ENCODE results near the gene ANKRD13A.
A peak's percentile ranks its signal among the peaks of the same experiment; 100 is the strongest.

The ANKRD13A gene

DNA sequence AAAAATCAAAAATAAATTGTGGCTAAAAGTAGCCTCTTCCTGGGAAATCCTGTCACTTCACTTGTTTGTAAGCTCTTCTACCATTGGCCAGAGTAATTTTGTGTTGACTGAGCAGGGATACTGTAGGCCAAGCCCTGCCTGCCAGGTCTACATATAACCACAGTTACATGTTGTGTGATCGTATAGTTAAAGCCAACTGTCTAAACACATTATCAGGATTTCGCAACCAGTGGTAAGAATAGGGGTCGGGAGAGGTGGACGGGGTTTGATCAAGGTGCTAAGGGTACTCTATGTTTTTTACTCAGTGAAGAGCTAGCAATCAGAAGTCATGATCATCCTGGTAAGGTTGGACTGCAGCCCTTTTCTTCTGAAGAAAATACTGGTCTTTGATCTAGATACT, 13.4 kb downstream of the ANKRD13A start:
- TF ChIP-seq POLR2A (IDR thresholded peaks at IDR 0.05; ENCODE audit: extremely low read depth, insufficient read length) (no peak), MYC (IDR thresholded peaks at IDR 0.05; ENCODE audit: low read depth, low read length) (no peak)
- TF ChIP-seq, protein P1, sequence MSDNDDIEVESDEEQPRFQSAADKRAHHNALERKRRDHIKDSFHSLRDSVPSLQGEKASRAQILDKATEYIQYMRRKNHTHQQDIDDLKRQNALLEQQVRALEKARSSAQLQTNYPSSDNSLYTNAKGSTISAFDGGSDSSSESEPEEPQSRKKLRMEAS (IDR thresholded peaks at IDR 0.05; ENCODE audit: low read depth, low read length): no peak
- TF ChIP-seq, protein P2, sequence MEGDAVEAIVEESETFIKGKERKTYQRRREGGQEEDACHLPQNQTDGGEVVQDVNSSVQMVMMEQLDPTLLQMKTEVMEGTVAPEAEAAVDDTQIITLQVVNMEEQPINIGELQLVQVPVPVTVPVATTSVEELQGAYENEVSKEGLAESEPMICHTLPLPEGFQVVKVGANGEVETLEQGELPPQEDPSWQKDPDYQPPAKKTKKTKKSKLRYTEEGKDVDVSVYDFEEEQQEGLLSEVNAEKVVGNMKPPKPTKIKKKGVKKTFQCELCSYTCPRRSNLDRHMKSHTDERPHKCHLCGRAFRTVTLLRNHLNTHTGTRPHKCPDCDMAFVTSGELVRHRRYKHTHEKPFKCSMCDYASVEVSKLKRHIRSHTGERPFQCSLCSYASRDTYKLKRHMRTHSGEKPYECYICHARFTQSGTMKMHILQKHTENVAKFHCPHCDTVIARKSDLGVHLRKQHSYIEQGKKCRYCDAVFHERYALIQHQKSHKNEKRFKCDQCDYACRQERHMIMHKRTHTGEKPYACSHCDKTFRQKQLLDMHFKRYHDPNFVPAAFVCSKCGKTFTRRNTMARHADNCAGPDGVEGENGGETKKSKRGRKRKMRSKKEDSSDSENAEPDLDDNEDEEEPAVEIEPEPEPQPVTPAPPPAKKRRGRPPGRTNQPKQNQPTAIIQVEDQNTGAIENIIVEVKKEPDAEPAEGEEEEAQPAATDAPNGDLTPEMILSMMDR (IDR thresholded peaks at IDR 0.05; ENCODE audit: low read depth, low read length): no peak
- H3K4me3 ChIP-seq (ENCODE audit: low read depth, low read length): no peak overlapping the region
- DNase-seq (ENCODE audit: low read depth): no peak

DNA sequence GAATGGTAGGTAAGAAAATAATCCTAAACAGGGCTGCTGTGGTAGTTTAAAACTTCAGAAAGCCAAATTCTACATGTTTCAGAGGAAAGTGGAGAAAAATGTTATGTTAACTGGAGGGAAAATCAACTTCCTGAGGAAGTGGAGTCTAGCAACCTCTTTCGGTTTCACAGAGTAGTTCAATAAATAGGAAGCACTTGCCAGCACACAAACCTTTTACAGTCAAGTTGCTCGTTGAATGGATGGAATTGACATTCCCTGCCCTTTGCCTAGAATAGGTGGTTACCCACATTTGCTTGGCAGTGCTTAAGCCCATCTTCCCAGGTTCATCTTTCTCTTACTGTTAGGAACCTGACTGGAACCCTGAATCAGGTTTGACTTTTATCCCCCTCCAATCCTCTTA, 15.9 kb downstream of the ANKRD13A start:
- peak; percentile 42 for DNase-seq (ENCODE audit: low read depth)
- TF ChIP-seq MYC (IDR thresholded peaks at IDR 0.05; ENCODE audit: low read depth, low read length) (no peak), POLR2A (IDR thresholded peaks at IDR 0.05; ENCODE audit: extremely low read depth, insufficient read length) (no peak)
- TF ChIP-seq, protein P1 (IDR thresholded peaks at IDR 0.05; ENCODE audit: low read depth, low read length): no peak
- TF ChIP-seq, protein P2 (IDR thresholded peaks at IDR 0.05; ENCODE audit: low read depth, low read length): no peak
- H3K4me3 ChIP-seq (ENCODE audit: low read depth, low read length): no peak overlapping the region

DNA sequence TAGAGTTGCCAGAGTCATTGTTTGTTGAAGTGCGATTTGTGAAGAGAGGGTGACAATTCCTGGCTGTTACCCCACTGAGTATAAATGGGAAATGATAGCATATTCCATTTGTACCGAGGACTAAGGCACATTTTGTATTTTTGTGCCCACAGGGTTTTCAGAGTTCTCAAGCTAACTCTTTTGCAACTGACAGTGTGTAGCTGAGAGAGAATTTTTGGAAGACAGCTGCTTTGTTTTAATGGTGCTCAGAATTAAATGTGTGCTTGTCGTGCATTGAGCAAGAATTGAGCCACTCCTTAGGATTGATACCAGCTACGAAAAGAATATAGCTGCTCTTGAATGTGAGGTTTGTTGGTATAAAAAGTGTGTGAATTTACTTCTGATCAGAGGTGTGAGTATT, 21.7 kb downstream of the ANKRD13A start:
- DNase-seq (ENCODE audit: low read depth): no peak
- TF ChIP-seq MYC (IDR thresholded peaks at IDR 0.05; ENCODE audit: low read depth, low read length) (no peak), POLR2A (IDR thresholded peaks at IDR 0.05; ENCODE audit: extremely low read depth, insufficient read length) (no peak)
- TF ChIP-seq, protein P2 (IDR thresholded peaks at IDR 0.05; ENCODE audit: low read depth, low read length): no peak
- TF ChIP-seq, protein P1 (IDR thresholded peaks at IDR 0.05; ENCODE audit: low read depth, low read length): no peak
- H3K4me3 ChIP-seq (ENCODE audit: low read depth, low read length): no peak overlapping the region

DNA sequence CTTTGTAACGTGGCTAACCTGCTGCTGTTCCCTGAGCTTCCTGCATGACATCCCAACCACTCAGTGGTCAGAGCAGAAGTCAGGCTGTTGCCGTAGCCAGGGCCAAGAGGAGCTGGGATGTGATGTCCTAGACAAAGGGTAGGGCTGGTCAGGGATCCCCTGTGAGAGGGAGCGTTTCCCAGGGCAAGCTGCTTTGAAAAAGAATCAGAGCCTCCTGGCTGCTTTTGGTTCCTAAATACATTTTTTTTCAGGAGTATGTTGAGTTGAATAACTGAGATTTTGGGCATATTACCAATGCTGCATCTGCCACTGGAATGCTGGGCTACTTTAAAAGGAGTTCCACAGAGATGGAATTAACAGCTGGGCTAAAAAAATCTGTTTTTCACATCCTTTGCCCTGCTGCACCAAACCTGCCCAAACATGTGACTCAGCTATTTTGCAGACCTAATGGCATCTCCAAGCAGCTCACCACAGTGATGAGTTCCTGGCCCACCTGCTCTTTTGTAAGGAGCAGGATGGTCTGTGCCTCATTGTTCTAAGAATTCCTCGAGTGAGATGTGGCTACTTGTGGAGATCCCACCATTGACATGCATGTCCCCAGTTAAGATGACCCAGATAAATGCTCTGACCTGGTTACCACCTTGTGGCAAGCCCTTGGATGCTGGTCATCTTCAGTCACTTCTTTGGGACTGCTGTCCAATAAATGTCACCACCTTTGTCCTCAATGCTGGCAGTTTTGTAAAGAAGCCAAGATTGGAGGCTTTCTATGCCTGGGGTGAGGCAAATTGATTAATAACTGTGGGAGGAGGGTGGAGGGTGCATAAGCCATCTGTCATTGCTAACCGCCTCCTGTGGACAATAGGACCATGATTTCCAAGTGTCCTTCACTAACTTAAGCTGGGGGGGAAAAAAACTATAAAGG, 24.1 kb downstream of the ANKRD13A start:
- TF ChIP-seq, protein P2 (IDR thresholded peaks at IDR 0.05; ENCODE audit: low read depth, low read length): no peak
- TF ChIP-seq, protein P1 (IDR thresholded peaks at IDR 0.05; ENCODE audit: low read depth, low read length): no peak
- TF ChIP-seq POLR2A (IDR thresholded peaks at IDR 0.05; ENCODE audit: extremely low read depth, insufficient read length) (no peak), MYC (IDR thresholded peaks at IDR 0.05; ENCODE audit: low read depth, low read length) (no peak)
- DNase-seq (ENCODE audit: low read depth): no peak
- no peak overlapping the region for H3K4me3 ChIP-seq (ENCODE audit: low read depth, low read length)

DNA sequence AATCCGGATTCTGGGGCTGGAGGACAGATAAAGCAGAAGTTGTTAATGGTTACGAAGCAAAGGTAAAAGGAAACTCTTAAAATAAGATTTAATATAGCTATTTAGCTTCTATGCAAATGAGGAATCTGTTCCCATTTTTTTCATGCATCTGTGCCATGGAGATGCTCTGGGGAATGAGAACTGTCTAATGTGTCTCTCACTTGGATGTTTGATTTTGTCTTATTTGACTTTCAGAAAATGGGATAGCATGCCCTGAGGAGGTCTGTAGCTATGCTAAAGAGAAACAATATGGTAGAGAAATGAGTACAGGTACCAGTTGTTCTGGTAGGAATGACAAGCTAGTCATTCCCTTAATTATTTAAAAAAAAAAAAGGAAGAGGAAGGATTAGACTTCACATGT, 24.8 kb downstream of the ANKRD13A start:
- no peak for DNase-seq (ENCODE audit: low read depth)
- TF ChIP-seq, protein P1 (IDR thresholded peaks at IDR 0.05; ENCODE audit: low read depth, low read length): no peak
- TF ChIP-seq POLR2A (IDR thresholded peaks at IDR 0.05; ENCODE audit: extremely low read depth, insufficient read length) (no peak), MYC (IDR thresholded peaks at IDR 0.05; ENCODE audit: low read depth, low read length) (no peak)
- TF ChIP-seq, protein P2 (IDR thresholded peaks at IDR 0.05; ENCODE audit: low read depth, low read length): no peak
- H3K4me3 ChIP-seq (ENCODE audit: low read depth, low read length): no peak overlapping the region
